H9 (cell line): ENCODE measurements around the gene DENND5B. TPM values are rescaled to one million over a fixed set of nuclear protein-coding genes. Genes with fewer than 3 reads are reported as not detected.

Source experiments
- DNase-seq: peaks from one replicate; pipeline ENCODE4 v3.0.0-alpha.2; 2017
- H2AFZ ChIP-seq: one replicate; pipeline ENCODE4 v1.6.1; 2013; ENCODE audit warnings: mild to moderate bottlenecking, low read length, control low read depth, moderate library complexity
- H2AK5ac ChIP-seq: 2 replicates; pipeline ENCODE4 v1.6.1; 2013; ENCODE audit warnings: low read length, control low read depth, mixed read lengths; ENCODE audit not compliant: insufficient read length
- H2BK120ac ChIP-seq: one replicate; pipeline ENCODE4 v1.6.1; 2013; ENCODE audit warnings: low read depth, mild to moderate bottlenecking, low read length, control low read depth, inconsistent platforms; ENCODE audit not compliant: poor library complexity, severe bottlenecking
- H2BK12ac ChIP-seq: 2 replicates; pipeline ENCODE4 v1.6.1; 2013; ENCODE audit warnings: low read length, control low read depth, mixed read lengths, low read depth; ENCODE audit not compliant: insufficient read length
- H2BK15ac ChIP-seq: 2 replicates; pipeline ENCODE4 v1.6.1; 2013; ENCODE audit warnings: low read depth, low read length, control low read depth
- H2BK20ac ChIP-seq: one replicate; pipeline ENCODE4 v1.6.1; 2013; ENCODE audit warnings: low read depth, mild to moderate bottlenecking, low read length, control low read depth, inconsistent platforms; ENCODE audit not compliant: poor library complexity, severe bottlenecking
- H2BK5ac ChIP-seq: 2 replicates; pipeline ENCODE4 v1.6.1; 2013; ENCODE audit warnings: low read length, control low read depth, mixed read lengths; ENCODE audit not compliant: insufficient read length
- H3K14ac ChIP-seq: 2 replicates; pipeline ENCODE4 v1.6.1; 2013; ENCODE audit warnings: low read length, control low read depth; ENCODE audit not compliant: insufficient read depth
- H3K18ac ChIP-seq: 2 replicates; pipeline ENCODE4 v1.6.1; 2013; ENCODE audit warnings: low read depth, mild to moderate bottlenecking, mixed read lengths, low read length, control low read depth; ENCODE audit not compliant: insufficient read length
- H3K23ac ChIP-seq: 2 replicates; pipeline ENCODE4 v1.6.1; 2013; ENCODE audit warnings: low read length, control low read depth, mixed read lengths, low read depth; ENCODE audit not compliant: insufficient read length
- H3K23me2 ChIP-seq: 2 replicates; pipeline ENCODE4 v1.6.1; 2013; ENCODE audit warnings: low read depth, mild to moderate bottlenecking, mixed read lengths, low read length, control low read depth; ENCODE audit not compliant: insufficient read length, poor library complexity, severe bottlenecking
- H3K27ac ChIP-seq: 2 replicates; pipeline ENCODE4 v1.5.1; 2013; ENCODE audit warnings: low read length, control low read depth, mixed read lengths, low read depth; ENCODE audit not compliant: insufficient read length
- H3K27me3 ChIP-seq: 2 replicates; pipeline ENCODE4 v1.6.1; 2013; ENCODE audit warnings: low read length, control low read depth, inconsistent platforms; ENCODE audit not compliant: insufficient read depth
- H3K4ac ChIP-seq: 2 replicates; pipeline ENCODE4 v1.6.1; 2013; ENCODE audit warnings: low read depth, mild to moderate bottlenecking, control low read depth, inconsistent platforms, low read length, moderate library complexity
- H3K4me1 ChIP-seq: 2 replicates; pipeline ENCODE4 v1.6.1; 2013; ENCODE audit warnings: low read length, control low read depth, inconsistent platforms; ENCODE audit not compliant: insufficient read depth
- H3K4me2 ChIP-seq: 2 replicates; pipeline ENCODE4 v1.6.1; 2013; ENCODE audit warnings: low read length, control low read depth, mixed read lengths; ENCODE audit not compliant: insufficient read length, insufficient read depth
- H3K56ac ChIP-seq: 2 replicates; pipeline ENCODE4 v1.6.1; 2013; ENCODE audit warnings: low read depth, mild to moderate bottlenecking, mixed read lengths, low read length, control low read depth; ENCODE audit not compliant: insufficient read length
- H3K79me1 ChIP-seq: 2 replicates; pipeline ENCODE4 v1.6.1; 2013; ENCODE audit warnings: low read depth, mild to moderate bottlenecking, moderate library complexity, low read length, control low read depth, inconsistent platforms; ENCODE audit not compliant: insufficient read depth, poor library complexity, severe bottlenecking
- H3K79me2 ChIP-seq: 2 replicates; pipeline ENCODE4 v1.6.1; 2013; ENCODE audit warnings: low read length, control low read depth, inconsistent platforms; ENCODE audit not compliant: insufficient read depth
- H3K9ac ChIP-seq: 2 replicates; pipeline ENCODE4 v1.6.1; 2013; ENCODE audit warnings: low read length, control low read depth, mixed read lengths; ENCODE audit not compliant: insufficient read length; ENCODE audit errors: extremely low read depth
- H3K9me3 ChIP-seq: one replicate; pipeline ENCODE4 v1.6.1; 2013; ENCODE audit warnings: low read depth, low read length, inconsistent platforms; ENCODE audit not compliant: control insufficient read depth
- H3T11ph ChIP-seq: one replicate; pipeline ENCODE4 v1.6.1; 2013; ENCODE audit warnings: mild to moderate bottlenecking, low read length, control low read depth, inconsistent platforms
- H4K20me1 ChIP-seq: one replicate; pipeline ENCODE4 v1.6.1; 2013; ENCODE audit not compliant: control insufficient read depth, insufficient read length, insufficient read depth
- H4K5ac ChIP-seq: 2 replicates; pipeline ENCODE4 v1.6.1; 2013; ENCODE audit warnings: low read depth, mild to moderate bottlenecking, mixed read lengths, low read length, control low read depth; ENCODE audit not compliant: insufficient read length
- H4K8ac ChIP-seq: replicated peaks from 2 replicates; pipeline ENCODE4 v1.6.1; 2013; ENCODE audit warnings: low read length, control low read depth, mixed read lengths, low read depth; ENCODE audit not compliant: insufficient read length
- H4K91ac ChIP-seq: 2 replicates; pipeline ENCODE4 v1.6.1; 2013; ENCODE audit warnings: low read depth, mild to moderate bottlenecking, moderate library complexity, mixed read lengths, low read length, control low read depth; ENCODE audit not compliant: insufficient read length
- H3K27ac Mint-ChIP-seq, 3 experiments: 2 replicates in 2 of 3; 3 replicates in 1 of 3; pipeline ENCODE4 v1.8.0; 2020 to 2021; ENCODE audit warnings: mixed read lengths in 3 of 3, mild to moderate bottlenecking in 1 of 3, moderate library complexity in 1 of 3
- H3K27me3 Mint-ChIP-seq: 2 replicates; pipeline ENCODE4 v1.8.0; 2021; ENCODE audit warnings: low read depth, mild to moderate bottlenecking, moderate library complexity, mixed read lengths
- H3K36me3 Mint-ChIP-seq, 3 experiments: 2 replicates in 2 of 3; 3 replicates in 1 of 3; pipeline ENCODE4 v1.8.0; 2020 to 2021; ENCODE audit warnings: low read depth in 3 of 3, mixed read lengths in 3 of 3; ENCODE audit not compliant: insufficient read depth in 1 of 3
- H3K4me1 Mint-ChIP-seq, 2 experiments: 2 replicates each; pipeline ENCODE4 v1.8.0; 2020; ENCODE audit warnings: mixed read lengths in 2 of 2
- H3K4me3 Mint-ChIP-seq, 2 experiments: 2 replicates in 1 of 2; 3 replicates in 1 of 2; pipeline ENCODE4 v1.8.0; 2020 to 2021; ENCODE audit warnings: mild to moderate bottlenecking in 2 of 2, mixed read lengths in 2 of 2, moderate library complexity in 1 of 2
- H3K9me3 Mint-ChIP-seq, 2 experiments: 2 replicates in 1 of 2; 3 replicates in 1 of 2; pipeline ENCODE4 v1.8.0; 2020; ENCODE audit warnings: mild to moderate bottlenecking in 2 of 2, mixed read lengths in 2 of 2, moderate library complexity in 1 of 2
- WGBS: extraction: QIAGEN DNeasy Blood & Tissue Kit; methylation state at CpG from one replicate; pipeline ENCODE4 v1.1.7; 2013; ENCODE audit warnings: missing lambda C conversion rate, low lambda C conversion rate, mixed read lengths; ENCODE audit not compliant: insufficient read length; ENCODE audit errors: extremely low coverage; 5-methylcytosine and 5-hydroxymethylcytosine counted together
- total RNA-seq: library from RNA; stranded (reverse); gene quantifications from 2 replicates; pipeline ENCODE4 v1.2.1, GENCODE V29; 2021
- TF ChIP-seq, protein P1 (sequence below): fragments of 200-600 bp; sonication (generic); conservative IDR thresholded peaks from 3 replicates; pipeline ENCODE4 v1.8.0; 2021; ENCODE audit warnings: antibody characterized with exemption, mild to moderate bottlenecking

DENND5B gene
- total RNA-seq, 1 experiment from 2014 or later = 13.4 TPM

DNA sequence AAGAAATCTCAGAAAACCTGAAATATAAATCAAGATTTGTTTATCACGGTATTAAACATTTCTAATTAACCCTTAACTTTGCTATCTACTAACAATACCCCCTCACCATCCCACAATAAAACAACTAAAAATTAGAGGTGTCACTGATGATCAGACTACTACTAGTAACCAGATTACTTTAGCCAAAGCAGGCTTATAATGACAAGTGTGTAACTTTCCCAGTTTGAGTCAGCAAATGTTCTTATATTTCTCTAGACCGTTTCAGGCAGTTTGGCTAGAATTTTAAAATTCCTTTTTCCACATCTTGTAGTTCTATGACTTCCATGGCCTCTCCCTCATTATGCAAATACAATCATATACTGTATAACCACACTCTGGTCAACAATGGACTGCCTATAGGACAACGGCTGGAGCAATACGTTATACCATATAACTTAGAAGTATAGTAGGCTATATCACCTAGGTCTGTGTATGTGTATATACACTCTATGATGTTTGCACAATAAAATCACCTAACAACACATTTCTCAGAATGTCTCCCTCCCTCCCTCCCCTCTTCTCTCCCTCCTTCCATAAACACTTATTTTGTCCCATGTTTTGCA lies 102.1 kb downstream of the DENND5B start:
- Histone ChIP-seq H2AFZ (no peak overlapping the region), H3K18ac (no peak overlapping the region), H3K9ac (no peak overlapping the region), H3K4me1 (no peaks in the 10 kb centered on the region), H3K27ac (no peak overlapping the region), H3K23me2 (no peaks in the 10 kb centered on the region), H3K9me3 (no peaks in the 10 kb centered on the region), H3K14ac (no peak overlapping the region), H3K79me1 (no peaks in the 10 kb centered on the region), H4K91ac (no peak overlapping the region), H2BK20ac (no peak overlapping the region), H3K56ac (no peak overlapping the region), H3K27me3 (no peaks in the 10 kb centered on the region), H3K4me2 (no peak overlapping the region), H3K23ac (no peak overlapping the region), H2BK120ac (no peak overlapping the region), H3K4ac (no peak overlapping the region), H2BK5ac (no peak overlapping the region), H2AK5ac (no peak overlapping the region), H4K5ac (no peak overlapping the region), H2BK15ac (no peak overlapping the region), H3K79me2 (no peaks in the 10 kb centered on the region), H4K20me1 (no peaks in the 10 kb centered on the region), H2BK12ac (no peak overlapping the region), H4K8ac (no peak overlapping the region), H3T11ph (no peak overlapping the region)
- no peak overlapping the region for H3K4me3 Mint-ChIP-seq
- 100% methylated on average over 1 of the region's 4 CpGs for WGBS
- H3K9me3 Mint-ChIP-seq = no peaks in the 10 kb centered on the region
- peaks cover 0 to 7% (median 5%) of the 10 kb centered on the region in 3 experiments; a peak in 3 of 7 replicates for H3K36me3 Mint-ChIP-seq
- TF ChIP-seq, protein P1, sequence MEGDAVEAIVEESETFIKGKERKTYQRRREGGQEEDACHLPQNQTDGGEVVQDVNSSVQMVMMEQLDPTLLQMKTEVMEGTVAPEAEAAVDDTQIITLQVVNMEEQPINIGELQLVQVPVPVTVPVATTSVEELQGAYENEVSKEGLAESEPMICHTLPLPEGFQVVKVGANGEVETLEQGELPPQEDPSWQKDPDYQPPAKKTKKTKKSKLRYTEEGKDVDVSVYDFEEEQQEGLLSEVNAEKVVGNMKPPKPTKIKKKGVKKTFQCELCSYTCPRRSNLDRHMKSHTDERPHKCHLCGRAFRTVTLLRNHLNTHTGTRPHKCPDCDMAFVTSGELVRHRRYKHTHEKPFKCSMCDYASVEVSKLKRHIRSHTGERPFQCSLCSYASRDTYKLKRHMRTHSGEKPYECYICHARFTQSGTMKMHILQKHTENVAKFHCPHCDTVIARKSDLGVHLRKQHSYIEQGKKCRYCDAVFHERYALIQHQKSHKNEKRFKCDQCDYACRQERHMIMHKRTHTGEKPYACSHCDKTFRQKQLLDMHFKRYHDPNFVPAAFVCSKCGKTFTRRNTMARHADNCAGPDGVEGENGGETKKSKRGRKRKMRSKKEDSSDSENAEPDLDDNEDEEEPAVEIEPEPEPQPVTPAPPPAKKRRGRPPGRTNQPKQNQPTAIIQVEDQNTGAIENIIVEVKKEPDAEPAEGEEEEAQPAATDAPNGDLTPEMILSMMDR = no peak
- no peak for DNase-seq
- H3K27me3 Mint-ChIP-seq = no peaks in the 10 kb centered on the region
- H3K4me1 Mint-ChIP-seq = peaks cover 9 to 12% of the 10 kb centered on the region in 2 experiments
- H3K27ac Mint-ChIP-seq = no peak overlapping the region
